Effector memory CD4-positive, alpha-beta T cell (primary cell): ENCODE results near the gene CNIH2.

Source experiments
- DNase-seq, 3 donors: peaks; one replicate each; pipeline ENCODE4 v3.0.0-alpha.2; 2020
- H3K27ac ChIP-seq: 2 replicates; pipeline ENCODE4 v1.7.0; 2013; ENCODE audit warnings: mild to moderate bottlenecking, low read length, moderate library complexity; ENCODE audit not compliant: insufficient read depth, poor library complexity, severe bottlenecking
- H3K27me3 ChIP-seq: replicated peaks from 2 replicates; pipeline ENCODE4 v1.7.0; 2013; ENCODE audit warnings: mild to moderate bottlenecking, low read length; ENCODE audit not compliant: insufficient read depth, control insufficient read depth, poor library complexity, severe bottlenecking
- H3K36me3 ChIP-seq: 2 replicates; pipeline ENCODE4 v1.7.0; 2013; ENCODE audit warnings: mild to moderate bottlenecking, low read length, moderate library complexity; ENCODE audit not compliant: control insufficient read depth, insufficient read depth
- H3K4me1 ChIP-seq: 2 replicates; pipeline ENCODE4 v1.7.0; 2013; ENCODE audit warnings: low read length, mild to moderate bottlenecking; ENCODE audit not compliant: control insufficient read depth, insufficient read depth, poor library complexity, severe bottlenecking
- H3K4me3 ChIP-seq: 2 replicates; pipeline ENCODE4 v1.7.0; 2013; ENCODE audit warnings: low read length, low read depth, mild to moderate bottlenecking; ENCODE audit not compliant: insufficient read depth, poor library complexity, severe bottlenecking
- H3K9me3 ChIP-seq: 2 replicates; pipeline ENCODE4 v1.7.0; 2013; ENCODE audit warnings: mild to moderate bottlenecking, low read length, moderate library complexity; ENCODE audit not compliant: control insufficient read depth

The CNIH2 gene

DNA sequence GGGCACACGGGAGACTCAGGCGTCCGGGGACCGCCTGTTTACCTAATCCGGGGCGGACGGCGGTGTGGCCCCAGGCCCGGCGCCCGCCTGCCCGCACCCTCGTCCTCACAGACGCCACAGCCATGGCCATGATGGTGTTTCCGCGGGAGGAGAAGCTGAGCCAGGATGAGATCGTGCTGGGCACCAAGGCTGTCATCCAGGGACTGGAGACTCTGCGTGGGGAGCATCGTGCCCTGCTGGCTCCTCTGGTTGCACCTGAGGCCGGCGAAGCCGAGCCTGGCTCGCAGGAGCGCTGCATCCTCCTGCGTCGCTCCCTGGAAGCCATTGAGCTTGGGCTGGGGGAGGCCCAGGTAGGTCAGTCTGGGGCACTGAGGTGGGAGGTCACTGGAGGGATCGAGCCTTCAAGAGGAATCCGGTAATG, 19.5 kb upstream of the CNIH2 start:
- H3K4me1 ChIP-seq = peaks cover 14% of the 10 kb centered on the region
- H3K9me3 ChIP-seq = no peaks in the 10 kb centered on the region
- H3K27ac ChIP-seq = peak overlapping the region; percentile 98
- no peaks in the 10 kb centered on the region for H3K27me3 ChIP-seq
- peaks cover 21% of the 10 kb centered on the region for H3K36me3 ChIP-seq
- peak overlapping the region; percentile 95 for H3K4me3 ChIP-seq
- DNase-seq = no peak

DNA sequence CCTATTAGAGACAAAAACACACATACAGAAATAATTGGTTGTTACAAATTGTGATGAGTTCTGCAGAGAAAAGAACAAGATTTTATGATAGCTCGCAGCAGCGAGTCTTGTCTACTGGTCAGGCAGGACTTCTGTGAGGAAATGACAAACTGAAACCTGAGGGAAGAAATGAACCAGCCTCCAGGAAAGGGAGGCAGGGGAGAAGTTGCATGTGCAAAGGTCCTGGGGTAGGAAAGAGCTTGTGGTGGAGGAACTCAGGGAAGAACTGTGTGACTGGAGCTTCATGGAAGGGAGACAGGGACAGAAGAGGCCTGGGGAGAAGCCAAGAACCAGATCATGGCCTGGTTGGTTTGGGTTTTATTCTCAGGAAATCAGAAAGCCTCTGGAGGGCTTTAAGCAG, 18.8 kb upstream of the CNIH2 start:
- Histone ChIP-seq H3K4me3 (no peak overlapping the region), H3K27me3 (no peaks in the 10 kb centered on the region), H3K9me3 (no peaks in the 10 kb centered on the region), H3K36me3 (peaks cover 26% of the 10 kb centered on the region), H3K4me1 (peaks cover 14% of the 10 kb centered on the region), H3K27ac (no peak overlapping the region)
- DNase-seq = no peak

DNA sequence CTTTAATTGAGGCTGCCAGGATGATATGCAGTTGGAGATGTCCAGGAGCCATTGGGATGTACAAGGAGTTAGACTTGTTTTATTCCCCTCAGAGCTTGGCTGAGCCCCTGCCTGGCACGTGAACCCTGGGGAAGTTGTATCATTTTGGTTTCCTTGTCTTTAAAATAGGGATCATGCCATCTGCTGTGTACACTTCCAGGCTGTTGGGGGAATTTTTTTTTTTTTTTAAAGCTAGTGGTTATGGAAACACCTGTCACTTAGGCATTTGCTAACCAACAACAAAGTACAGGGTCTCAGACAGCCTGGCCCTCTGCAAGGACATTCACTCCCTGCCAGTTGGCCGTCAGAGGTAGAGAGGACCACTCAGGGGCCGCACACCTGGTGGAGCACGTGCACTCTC, 18.0 kb upstream of the CNIH2 start:
- no peaks in the 10 kb centered on the region for H3K27me3 ChIP-seq
- no peak overlapping the region for H3K27ac ChIP-seq
- H3K36me3 ChIP-seq = peaks cover 31% of the 10 kb centered on the region
- DNase-seq = no peak
- H3K9me3 ChIP-seq = no peaks in the 10 kb centered on the region
- no peak overlapping the region for H3K4me3 ChIP-seq
- H3K4me1 ChIP-seq = peaks cover 14% of the 10 kb centered on the region

DNA sequence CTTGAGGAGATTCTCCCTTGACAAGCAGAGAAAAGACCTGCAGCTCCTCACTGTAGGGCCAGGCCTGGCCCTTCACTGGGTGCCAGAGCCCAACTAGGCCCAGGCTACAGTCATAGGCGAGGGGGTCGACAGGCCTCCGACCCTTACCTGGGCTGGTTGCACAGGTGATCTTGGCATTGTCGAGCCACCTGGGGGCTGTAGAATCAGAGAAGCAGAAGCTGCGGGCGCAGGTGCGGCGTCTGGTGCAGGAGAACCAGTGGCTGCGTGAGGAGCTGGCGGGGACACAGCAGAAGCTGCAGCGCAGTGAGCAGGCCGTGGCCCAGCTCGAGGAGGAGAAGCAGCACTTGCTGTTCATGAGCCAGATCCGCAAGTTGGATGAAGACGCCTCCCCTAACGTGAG, 16.4 kb upstream of the CNIH2 start:
- Histone ChIP-seq H3K36me3 (peaks cover 31% of the 10 kb centered on the region), H3K27me3 (no peaks in the 10 kb centered on the region), H3K9me3 (no peaks in the 10 kb centered on the region), H3K27ac (no peak overlapping the region), H3K4me1 (peaks cover 10% of the 10 kb centered on the region), H3K4me3 (no peak overlapping the region)
- DNase-seq = no peak

DNA sequence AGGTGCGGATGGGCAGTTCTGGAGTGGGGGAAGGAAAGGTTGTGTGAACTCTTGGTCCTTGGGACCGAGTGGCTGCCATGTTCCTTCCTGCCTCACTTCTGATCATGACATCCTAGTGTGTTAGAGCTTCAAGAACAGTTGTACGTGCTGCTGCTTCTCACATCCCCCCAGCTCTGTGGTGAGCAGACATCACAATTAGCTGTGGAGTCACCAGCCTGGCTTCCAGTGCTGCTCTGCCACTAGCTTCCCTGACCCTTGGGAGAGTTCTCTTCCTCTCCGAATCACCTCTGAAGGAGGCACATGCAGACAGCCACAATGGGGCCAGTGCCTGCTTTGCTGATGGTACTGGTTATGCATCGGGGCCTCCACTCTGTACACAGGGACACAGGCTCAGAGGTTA, 15.8 kb upstream of the CNIH2 start:
- no peak for DNase-seq
- peaks cover 11% of the 10 kb centered on the region for H3K4me1 ChIP-seq
- H3K9me3 ChIP-seq = no peaks in the 10 kb centered on the region
- H3K27ac ChIP-seq = no peak overlapping the region
- H3K4me3 ChIP-seq = no peak overlapping the region
- H3K36me3 ChIP-seq = peaks cover 31% of the 10 kb centered on the region
- no peaks in the 10 kb centered on the region for H3K27me3 ChIP-seq

DNA sequence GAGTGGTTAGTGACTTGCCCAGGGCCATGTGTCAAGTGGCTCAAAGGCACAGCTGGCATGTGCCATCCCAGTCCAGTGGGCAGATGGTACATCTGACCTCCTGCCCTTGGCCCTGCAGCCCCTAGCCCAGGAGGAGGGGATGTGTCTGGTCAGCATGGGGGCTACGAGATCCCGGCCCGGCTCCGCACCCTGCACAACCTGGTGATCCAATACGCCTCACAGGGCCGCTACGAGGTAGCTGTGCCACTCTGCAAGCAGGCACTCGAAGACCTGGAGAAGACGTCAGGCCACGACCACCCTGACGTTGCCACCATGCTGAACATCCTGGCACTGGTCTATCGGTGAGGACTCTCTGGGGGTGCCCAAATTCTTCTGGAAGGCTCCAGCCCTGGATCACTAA, 15.3 kb upstream of the CNIH2 start:
- H3K27ac ChIP-seq = no peak overlapping the region
- H3K4me1 ChIP-seq = peaks cover 14% of the 10 kb centered on the region
- H3K27me3 ChIP-seq = no peaks in the 10 kb centered on the region
- no peak for DNase-seq
- H3K36me3 ChIP-seq = peaks cover 31% of the 10 kb centered on the region
- H3K9me3 ChIP-seq = no peaks in the 10 kb centered on the region
- no peak overlapping the region for H3K4me3 ChIP-seq

DNA sequence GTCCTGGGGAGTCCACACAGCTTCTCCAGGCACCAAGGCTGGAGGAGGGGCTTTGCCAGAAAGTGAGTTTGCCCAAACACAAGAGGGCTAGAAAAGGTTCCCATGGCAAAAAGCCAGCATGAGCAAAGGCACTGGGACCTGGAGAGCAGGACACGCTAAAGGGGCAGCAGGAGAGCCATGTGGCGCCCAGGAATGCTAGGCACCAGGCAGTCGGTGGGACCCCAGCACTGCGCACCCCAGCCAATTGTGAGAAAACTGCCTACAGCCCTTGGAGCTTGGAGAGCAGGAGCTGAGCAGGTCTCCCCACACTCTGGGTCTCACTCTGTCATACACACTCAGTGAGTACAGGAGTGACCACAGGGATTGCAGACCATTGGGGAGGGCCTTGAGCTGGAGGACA, 14.7 kb upstream of the CNIH2 start:
- peaks cover 14% of the 10 kb centered on the region for H3K4me1 ChIP-seq
- no peak overlapping the region for H3K4me3 ChIP-seq
- H3K27ac ChIP-seq = no peak overlapping the region
- H3K27me3 ChIP-seq = no peaks in the 10 kb centered on the region
- peaks cover 31% of the 10 kb centered on the region for H3K36me3 ChIP-seq
- no peaks in the 10 kb centered on the region for H3K9me3 ChIP-seq
- DNase-seq = no peak

DNA sequence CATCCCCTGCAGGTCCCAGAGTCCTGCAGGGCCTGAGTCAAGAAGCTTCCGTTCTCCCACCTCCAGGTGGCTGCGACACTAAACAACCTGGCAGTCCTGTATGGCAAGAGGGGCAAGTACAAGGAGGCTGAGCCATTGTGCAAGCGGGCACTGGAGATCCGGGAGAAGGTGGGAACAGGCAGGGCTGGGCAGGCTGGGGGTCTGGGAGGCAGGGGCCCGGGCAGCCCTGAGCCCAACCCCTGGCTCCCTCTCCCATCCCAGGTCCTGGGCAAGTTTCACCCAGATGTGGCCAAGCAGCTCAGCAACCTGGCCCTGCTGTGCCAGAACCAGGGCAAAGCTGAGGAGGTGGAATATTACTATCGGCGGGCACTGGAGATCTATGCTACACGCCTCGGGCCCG, 14.2 kb upstream of the CNIH2 start:
- no peak overlapping the region for H3K27ac ChIP-seq
- DNase-seq = no peak
- H3K4me3 ChIP-seq = no peak overlapping the region
- H3K4me1 ChIP-seq = peaks cover 9% of the 10 kb centered on the region
- H3K27me3 ChIP-seq = no peaks in the 10 kb centered on the region
- no peaks in the 10 kb centered on the region for H3K9me3 ChIP-seq
- peaks cover 31% of the 10 kb centered on the region for H3K36me3 ChIP-seq

DNA sequence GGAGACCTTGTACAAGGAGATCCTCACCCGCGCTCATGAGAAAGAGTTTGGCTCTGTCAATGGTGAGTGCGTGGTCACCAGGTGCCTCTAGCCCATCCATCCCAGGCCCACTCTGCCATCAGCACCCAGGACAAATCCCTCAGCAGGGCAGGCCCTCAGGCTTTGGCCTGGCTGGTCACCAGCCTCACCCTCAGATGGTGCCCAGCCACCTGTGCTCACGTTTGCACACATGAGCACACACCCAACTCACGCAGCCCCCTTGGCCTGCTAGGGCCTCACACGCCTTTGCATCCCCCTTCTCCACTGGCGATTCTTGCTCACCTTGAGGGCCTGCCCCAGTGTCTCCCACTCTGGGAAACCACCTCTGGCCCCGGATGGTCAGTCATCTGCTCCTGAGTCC, 13.6 kb upstream of the CNIH2 start:
- Histone ChIP-seq H3K27ac (no peak overlapping the region), H3K4me3 (no peak overlapping the region), H3K9me3 (no peaks in the 10 kb centered on the region), H3K4me1 (peaks cover 13% of the 10 kb centered on the region), H3K36me3 (peaks cover 31% of the 10 kb centered on the region), H3K27me3 (no peaks in the 10 kb centered on the region)
- DNase-seq = no peak

DNA sequence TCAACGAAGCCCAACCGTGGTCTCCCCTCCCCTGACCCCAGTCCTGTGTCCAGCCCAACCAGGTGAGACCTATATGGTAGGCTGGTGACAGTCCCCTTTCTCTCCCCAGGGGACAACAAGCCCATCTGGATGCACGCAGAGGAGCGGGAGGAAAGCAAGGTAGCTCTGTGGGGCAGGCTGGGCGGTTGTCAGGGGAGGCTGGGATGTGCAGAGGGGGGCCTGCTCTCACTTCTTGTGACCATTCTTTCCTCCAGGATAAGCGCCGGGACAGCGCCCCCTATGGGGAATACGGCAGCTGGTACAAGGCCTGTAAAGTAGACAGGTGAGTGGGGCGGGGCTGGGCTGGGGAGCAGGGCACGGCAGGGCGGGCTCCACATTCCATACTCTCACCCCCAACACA, 13.1 kb upstream of the CNIH2 start:
- Histone ChIP-seq H3K27me3 (no peaks in the 10 kb centered on the region), H3K27ac (no peak overlapping the region), H3K4me1 (peaks cover 19% of the 10 kb centered on the region), H3K4me3 (no peak overlapping the region), H3K36me3 (peaks cover 31% of the 10 kb centered on the region), H3K9me3 (no peaks in the 10 kb centered on the region)
- DNase-seq = peak in 1 of 3 donors; percentile 16
